Neural cell (in vitro differentiated cells): ENCODE results near the gene POLR1C.

Source experiments
- POLR2AphosphoS5 ChIP-seq: IDR thresholded peaks from 2 replicates; pipeline ENCODE4 v1.6.1; 2012
- RAD21 ChIP-seq: fragments of 450-650 bp; conservative IDR thresholded peaks from 2 replicates; pipeline ENCODE4 v1.6.1; 2014; ENCODE audit warnings: antibody characterized with exemption, mild to moderate bottlenecking, moderate library complexity
- TAF1 ChIP-seq: IDR thresholded peaks from 2 replicates; pipeline ENCODE4 v1.6.1; 2012; ENCODE audit warnings: low read depth
- TF ChIP-seq, protein P1 (sequence below): fragments of 450-650 bp; IDR thresholded peaks from 2 replicates; pipeline ENCODE4 v1.5.1; 2014; ENCODE audit warnings: antibody characterized with exemption, mild to moderate bottlenecking, moderate library complexity; ENCODE audit not compliant: poor library complexity, severe bottlenecking

GRCh38 chr6:43509984-43510826, 6.7 kb upstream of the POLR1C start, which contains the start of gene LRRC73:
- TF ChIP-seq, protein P1, sequence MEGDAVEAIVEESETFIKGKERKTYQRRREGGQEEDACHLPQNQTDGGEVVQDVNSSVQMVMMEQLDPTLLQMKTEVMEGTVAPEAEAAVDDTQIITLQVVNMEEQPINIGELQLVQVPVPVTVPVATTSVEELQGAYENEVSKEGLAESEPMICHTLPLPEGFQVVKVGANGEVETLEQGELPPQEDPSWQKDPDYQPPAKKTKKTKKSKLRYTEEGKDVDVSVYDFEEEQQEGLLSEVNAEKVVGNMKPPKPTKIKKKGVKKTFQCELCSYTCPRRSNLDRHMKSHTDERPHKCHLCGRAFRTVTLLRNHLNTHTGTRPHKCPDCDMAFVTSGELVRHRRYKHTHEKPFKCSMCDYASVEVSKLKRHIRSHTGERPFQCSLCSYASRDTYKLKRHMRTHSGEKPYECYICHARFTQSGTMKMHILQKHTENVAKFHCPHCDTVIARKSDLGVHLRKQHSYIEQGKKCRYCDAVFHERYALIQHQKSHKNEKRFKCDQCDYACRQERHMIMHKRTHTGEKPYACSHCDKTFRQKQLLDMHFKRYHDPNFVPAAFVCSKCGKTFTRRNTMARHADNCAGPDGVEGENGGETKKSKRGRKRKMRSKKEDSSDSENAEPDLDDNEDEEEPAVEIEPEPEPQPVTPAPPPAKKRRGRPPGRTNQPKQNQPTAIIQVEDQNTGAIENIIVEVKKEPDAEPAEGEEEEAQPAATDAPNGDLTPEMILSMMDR, result no peak
- TF ChIP-seq POLR2AphosphoS5, result peak; percentile 83
- TF ChIP-seq TAF1, result peak; percentile 55
- peak; percentile 21 for TF ChIP-seq RAD21
